Fibroblast of mammary gland (primary cell): ENCODE results near the gene RUFY2.

Source experiments
- DNase-seq: peaks from one replicate; pipeline ENCODE4 v3.0.0-alpha.2; 2010; ENCODE audit warnings: low read depth
- H3K4me3 ChIP-seq: 2 replicates; pipeline ENCODE4 v1.5.1; 2011; ENCODE audit warnings: low read depth, mild to moderate bottlenecking, low read length, moderate library complexity; ENCODE audit not compliant: control insufficient read depth
- CTCF ChIP-seq: conservative IDR thresholded peaks from 2 replicates; pipeline ENCODE4 v1.5.1; 2011; ENCODE audit warnings: low read depth, low read length, inconsistent platforms; ENCODE audit not compliant: control insufficient read depth, insufficient read depth

Gene RUFY2

GRCh38 chr10:68345621-68346020, 61.5 kb downstream of the RUFY2 start:
- TF ChIP-seq CTCF = no peak
- no peak for DNase-seq
- H3K4me3 ChIP-seq = no peak overlapping the region

GRCh38 chr10:68342909-68343516, 64.1 kb downstream of the RUFY2 start:
- DNase-seq = no peak
- no peak for TF ChIP-seq CTCF
- no peak overlapping the region for H3K4me3 ChIP-seq

- TF ChIP-seq CTCF = no peak
- H3K4me3 ChIP-seq = no peak overlapping the region
- DNase-seq = no peak
These were observed 66.6 kb downstream of the RUFY2 start for GRCh38 chr10:68340358-68341080.

GRCh38 chr10:68336754-68337351, 70.2 kb downstream of the RUFY2 start:
- H3K4me3 ChIP-seq = no peak overlapping the region
- DNase-seq = no peak
- TF ChIP-seq CTCF = no peak

GRCh38 chr10:68334672-68335467, 72.2 kb downstream of the RUFY2 start:
- H3K4me3 ChIP-seq = peak overlapping the region; percentile 91
- no peak for DNase-seq
- no peak for TF ChIP-seq CTCF

- peak overlapping the region; percentile 91 for H3K4me3 ChIP-seq
- TF ChIP-seq CTCF = no peak
- peak; percentile 12 for DNase-seq
These were observed 73.3 kb downstream of the RUFY2 start for GRCh38 chr10:68333440-68334431.
